ENCODE measurements around the gene ARID1B. TPM values are rescaled to one million over a fixed set of nuclear protein-coding genes. Genes with fewer than 3 reads are reported as not detected.

The ARID1B gene
- total RNA-seq, 1 donor from 2014 or later: 79.1 TPM

GRCh38 chr6:156878681-156879080, 101.5 kb downstream of the ARID1B start:
- intact Hi-C loops (cut with micrococcal nuclease): no loop called here
- Mint-ChIP-seq H3K27me3 (ENCODE audit: insufficient read depth) (no peaks in the 10 kb centered on the region), H3K4me1 (ENCODE audit: low read depth) (peaks cover 42% of the 10 kb centered on the region), H3K27ac (no peak overlapping the region), H3K4me3 (no peak overlapping the region), H3K36me3 (ENCODE audit: low read depth) (peaks cover 3% of the 10 kb centered on the region), H3K9me3 (no peaks in the 10 kb centered on the region)
- DNase-seq (ENCODE audit: low spot score): no peak

GRCh38 chr6:156879186-156879585, 102.0 kb downstream of the ARID1B start:
- no peak overlapping the region for H3K27ac Mint-ChIP-seq
- no peak overlapping the region for H3K4me3 Mint-ChIP-seq
- peaks cover 44% of the 10 kb centered on the region for H3K4me1 Mint-ChIP-seq (ENCODE audit: low read depth)
- intact Hi-C loops (cut with micrococcal nuclease): no loop called here
- H3K9me3 Mint-ChIP-seq: no peaks in the 10 kb centered on the region
- peaks cover 3% of the 10 kb centered on the region for H3K36me3 Mint-ChIP-seq (ENCODE audit: low read depth)
- H3K27me3 Mint-ChIP-seq (ENCODE audit: insufficient read depth): no peaks in the 10 kb centered on the region
- DNase-seq (ENCODE audit: low spot score): no peak

GRCh38 chr6:156879591-156879990, 102.4 kb downstream of the ARID1B start:
- Mint-ChIP-seq H3K27ac (no peak overlapping the region), H3K9me3 (no peaks in the 10 kb centered on the region), H3K27me3 (ENCODE audit: insufficient read depth) (no peaks in the 10 kb centered on the region), H3K4me1 (ENCODE audit: low read depth) (peaks cover 42% of the 10 kb centered on the region), H3K36me3 (ENCODE audit: low read depth) (peaks cover 3% of the 10 kb centered on the region), H3K4me3 (no peak overlapping the region)
- DNase-seq (ENCODE audit: low spot score): no peak
- intact Hi-C loops (cut with micrococcal nuclease): no loop called here

GRCh38 chr6:156880913-156881312, 103.7 kb downstream of the ARID1B start:
- Mint-ChIP-seq H3K27me3 (ENCODE audit: insufficient read depth) (no peaks in the 10 kb centered on the region), H3K36me3 (ENCODE audit: low read depth) (peaks cover 3% of the 10 kb centered on the region), H3K4me1 (ENCODE audit: low read depth) (peaks cover 32% of the 10 kb centered on the region), H3K27ac (no peak overlapping the region), H3K9me3 (no peaks in the 10 kb centered on the region), H3K4me3 (no peak overlapping the region)
- no peak for DNase-seq (ENCODE audit: low spot score)
- intact Hi-C loops (cut with micrococcal nuclease): no loop called here

- Mint-ChIP-seq H3K27ac (no peak overlapping the region), H3K27me3 (ENCODE audit: insufficient read depth) (no peaks in the 10 kb centered on the region), H3K36me3 (ENCODE audit: low read depth) (peaks cover 6% of the 10 kb centered on the region), H3K4me1 (ENCODE audit: low read depth) (peaks cover 40% of the 10 kb centered on the region), H3K4me3 (no peak overlapping the region), H3K9me3 (no peaks in the 10 kb centered on the region)
- intact Hi-C loops (cut with micrococcal nuclease): no loop called here
- no peak for DNase-seq (ENCODE audit: low spot score)
These were observed 104.8 kb downstream of the ARID1B start for GRCh38 chr6:156881687-156882629.

GRCh38 chr6:156883497-156884252, 106.5 kb downstream of the ARID1B start:
- no peak overlapping the region for H3K27ac Mint-ChIP-seq
- peaks cover 3% of the 10 kb centered on the region for H3K36me3 Mint-ChIP-seq (ENCODE audit: low read depth)
- H3K27me3 Mint-ChIP-seq (ENCODE audit: insufficient read depth): no peaks in the 10 kb centered on the region
- H3K9me3 Mint-ChIP-seq: no peaks in the 10 kb centered on the region
- H3K4me3 Mint-ChIP-seq: no peak overlapping the region
- peaks cover 51% of the 10 kb centered on the region for H3K4me1 Mint-ChIP-seq (ENCODE audit: low read depth)
- DNase-seq (ENCODE audit: low spot score): no peak
- intact Hi-C loops (cut with micrococcal nuclease): no loop called here

GRCh38 chr6:156884306-156884705, 107.1 kb downstream of the ARID1B start:
- no peak overlapping the region for H3K27ac Mint-ChIP-seq
- peaks cover 3% of the 10 kb centered on the region for H3K36me3 Mint-ChIP-seq (ENCODE audit: low read depth)
- DNase-seq (ENCODE audit: low spot score): no peak
- H3K9me3 Mint-ChIP-seq: no peaks in the 10 kb centered on the region
- no peak overlapping the region for H3K4me3 Mint-ChIP-seq
- H3K4me1 Mint-ChIP-seq (ENCODE audit: low read depth): peaks cover 49% of the 10 kb centered on the region
- no peaks in the 10 kb centered on the region for H3K27me3 Mint-ChIP-seq (ENCODE audit: insufficient read depth)
- intact Hi-C loops (cut with micrococcal nuclease): no loop called here

- no peaks in the 10 kb centered on the region for H3K9me3 Mint-ChIP-seq
- intact Hi-C loops (cut with micrococcal nuclease): no loop called here
- peaks cover 40% of the 10 kb centered on the region for H3K4me1 Mint-ChIP-seq (ENCODE audit: low read depth)
- H3K27me3 Mint-ChIP-seq (ENCODE audit: insufficient read depth): no peaks in the 10 kb centered on the region
- H3K4me3 Mint-ChIP-seq: no peak overlapping the region
- H3K27ac Mint-ChIP-seq: no peak overlapping the region
- peaks cover 3% of the 10 kb centered on the region for H3K36me3 Mint-ChIP-seq (ENCODE audit: low read depth)
- DNase-seq (ENCODE audit: low spot score): no peak
These were observed 108.4 kb downstream of the ARID1B start for GRCh38 chr6:156885562-156885961.

GRCh38 chr6:156886409-156886808, 109.2 kb downstream of the ARID1B start:
- Mint-ChIP-seq H3K27me3 (ENCODE audit: insufficient read depth) (no peaks in the 10 kb centered on the region), H3K27ac (no peak overlapping the region), H3K36me3 (ENCODE audit: low read depth) (peaks cover 3% of the 10 kb centered on the region), H3K4me3 (no peak overlapping the region), H3K9me3 (no peaks in the 10 kb centered on the region), H3K4me1 (ENCODE audit: low read depth) (peaks cover 40% of the 10 kb centered on the region)
- intact Hi-C loops (cut with micrococcal nuclease): no loop called here
- no peak for DNase-seq (ENCODE audit: low spot score)

- peaks cover 31% of the 10 kb centered on the region for H3K4me1 Mint-ChIP-seq (ENCODE audit: low read depth)
- no peak overlapping the region for H3K27ac Mint-ChIP-seq
- no peak for DNase-seq (ENCODE audit: low spot score)
- intact Hi-C loops (cut with micrococcal nuclease): no loop called here
- peaks cover 3% of the 10 kb centered on the region for H3K36me3 Mint-ChIP-seq (ENCODE audit: low read depth)
- no peak overlapping the region for H3K4me3 Mint-ChIP-seq
- H3K9me3 Mint-ChIP-seq: no peaks in the 10 kb centered on the region
- H3K27me3 Mint-ChIP-seq (ENCODE audit: insufficient read depth): no peaks in the 10 kb centered on the region
These were observed 110.6 kb downstream of the ARID1B start for GRCh38 chr6:156887623-156888269.

GRCh38 chr6:156889469-156889868, 112.3 kb downstream of the ARID1B start:
- intact Hi-C loops (cut with micrococcal nuclease): no loop called here

GRCh38 chr6:156889986-156890385, 112.8 kb downstream of the ARID1B start:
- H3K27me3 Mint-ChIP-seq (ENCODE audit: insufficient read depth): no peaks in the 10 kb centered on the region
- H3K27ac Mint-ChIP-seq: no peak overlapping the region
- peaks cover 19% of the 10 kb centered on the region for H3K4me1 Mint-ChIP-seq (ENCODE audit: low read depth)
- DNase-seq (ENCODE audit: low spot score): no peak
- no peaks in the 10 kb centered on the region for H3K9me3 Mint-ChIP-seq
- intact Hi-C loops (cut with micrococcal nuclease): no loop called here
- H3K36me3 Mint-ChIP-seq (ENCODE audit: low read depth): peaks cover 3% of the 10 kb centered on the region
- no peak overlapping the region for H3K4me3 Mint-ChIP-seq

More at GRCh38 chr6:156889469-156889868, 112.3 kb downstream of the ARID1B start:
- Mint-ChIP-seq H3K9me3 (no peaks in the 10 kb centered on the region), H3K27me3 (ENCODE audit: insufficient read depth) (no peaks in the 10 kb centered on the region), H3K4me1 (ENCODE audit: low read depth) (peaks cover 19% of the 10 kb centered on the region), H3K27ac (no peak overlapping the region), H3K4me3 (no peak overlapping the region), H3K36me3 (ENCODE audit: low read depth) (peaks cover 3% of the 10 kb centered on the region)
- DNase-seq (ENCODE audit: low spot score): no peak

Measured in activated T-helper 1 cell treated with anti-CD3 and anti-CD28 coated beads, Interleukin-12 subunit alpha, Interleukin-12 subunit beta, Interleukin-2, Interleukin-4 antibody, amounts not matched to agents 30 ng/mL and 10 ng/mL and 1 ng/mL, durations not matched to agents 14 hours and 24 hours and 36 hours (primary cell).